GM12878 (cell line): ENCODE data around the gene MCM3AP. TPM values are rescaled to one million over a fixed set of nuclear protein-coding genes. Genes with fewer than 3 reads are reported as not detected.

ENCODE experiments used
- ATAC-seq: fragments of 200-7000 bp; cut with Tn5 transposase; 3 replicates; pipeline ENCODE4 v1.9.1; 2020; ENCODE audit warnings: mild to moderate bottlenecking, moderate library complexity
- BruUV-seq: library from RNA; stranded (reverse); fragments of 400-500 nt; replicated peaks from 2 replicates; lab custom pipeline; 2021; lab: Mats Ljungman, UMichigan
- CTCF ChIA-PET: fragments of 300-600 bp; sonication (Branson Sonifier 250); formaldehyde crosslinking; extraction: SDS; loops from one replicate; lab custom pipeline; 2021; ENCODE audit warnings: inconsistent platforms; lab: Yijun Ruan, JAX
- POLR2A ChIA-PET: fragments of 350-600 bp; formaldehyde crosslinking; extraction: SDS; loops from one replicate; lab custom pipeline; 2021; ENCODE audit warnings: inconsistent platforms; lab: Charles Lee
- RAD21 ChIA-PET: fragments of 300-600 bp; sonication (Branson Sonifier 250); formaldehyde crosslinking; loops from one replicate; lab custom pipeline; 2023; ENCODE audit warnings: antibody characterized with exemption; ENCODE audit not compliant: unreplicated experiment; lab: Charles Lee
- SMC1A ChIA-PET: fragments of 300-600 bp; sonication (Branson Sonifier 250); formaldehyde crosslinking; loops from one replicate; lab custom pipeline; 2023; ENCODE audit not compliant: unreplicated experiment, uncharacterized antibody; lab: Charles Lee
- DNase-seq: peaks from one replicate; pipeline ENCODE4 v3.0.0-alpha.2; 2011; ENCODE audit warnings: low read depth, low spot score
- FAIRE-seq: peaks from 3 replicates; lab custom pipeline; 2011; peaks lifted over from hg19 to GRCh38; lab: Jason Lieb, UNC
- H2AFZ ChIP-seq: 2 replicates; pipeline ENCODE4 v1.6.0; 2011; ENCODE audit warnings: low read depth, low read length, control low read depth; ENCODE audit not compliant: control insufficient read depth
- H3K27ac ChIP-seq: 2 replicates; pipeline ENCODE4 v1.5.1; 2011; ENCODE audit warnings: control low read depth; ENCODE audit not compliant: control insufficient read depth, insufficient read depth
- H3K27me3 ChIP-seq, 2 experiments: replicated peaks in 1 of 2; 2 replicates each; pipeline versions ENCODE4 v1.6.0 to v1.6.1; 2011; ENCODE audit warnings: low read length in 1 of 2; ENCODE audit not compliant: control insufficient read depth in 2 of 2, insufficient read depth in 2 of 2
- H3K36me3 ChIP-seq, 2 experiments: 2 replicates each; pipeline ENCODE4 v1.5.1; 2011; ENCODE audit warnings: low read length in 1 of 2; ENCODE audit not compliant: control insufficient read depth in 2 of 2, insufficient read depth in 2 of 2
- H3K4me1 ChIP-seq: 2 replicates; pipeline ENCODE4 v1.6.1; 2011; ENCODE audit warnings: mild to moderate bottlenecking, low read length, moderate library complexity, mixed read lengths; ENCODE audit not compliant: control insufficient read depth, insufficient read depth
- H3K4me2 ChIP-seq: 2 replicates; pipeline ENCODE4 v1.6.0; 2011; ENCODE audit warnings: control low read depth; ENCODE audit not compliant: control insufficient read depth, insufficient read depth
- H3K4me3 ChIP-seq: fragments of 200-600 bp; sonication (generic); 2 replicates; pipeline ENCODE4 v1.5.1; 2016
- H3K79me2 ChIP-seq: 2 replicates; pipeline ENCODE4 v1.6.0; 2011; ENCODE audit warnings: low read length; ENCODE audit not compliant: control insufficient read depth, insufficient read depth
- H3K9ac ChIP-seq: 2 replicates; pipeline ENCODE4 v1.8.0; 2011; ENCODE audit warnings: low read length, control low read depth, mixed read lengths; ENCODE audit not compliant: control insufficient read depth, insufficient read depth
- H3K9me3 ChIP-seq: replicated peaks from 3 replicates; pipeline ENCODE4 v1.5.1; 2011; ENCODE audit warnings: mild to moderate bottlenecking, low read length; ENCODE audit not compliant: control insufficient read depth, insufficient read depth
- H4K20me1 ChIP-seq: 2 replicates; pipeline ENCODE4 v1.6.0; 2011; ENCODE audit not compliant: control insufficient read depth, insufficient read depth
- JUNB ChIP-seq: IDR thresholded peaks from 2 replicates; pipeline ENCODE4 v1.6.1; 2016; ENCODE audit warnings: antibody characterized with exemption, mild to moderate bottlenecking
- RBBP5 ChIP-seq: fragments of 200-600 bp; sonication (generic); conservative IDR thresholded peaks from 2 replicates; pipeline ENCODE4 v1.6.1; 2016
- RELA ChIP-seq: fragments of 450-650 bp; IDR thresholded peaks from 2 replicates; pipeline ENCODE4 v1.8.0; 2014; ENCODE audit warnings: borderline replicate concordance; ENCODE audit not compliant: partially characterized antibody
- RFX5 ChIP-seq: IDR thresholded peaks from 2 replicates; pipeline ENCODE4 v1.6.1; 2011; ENCODE audit warnings: low read depth, low read length, improper control_type of control experiment
- ZBED1 ChIP-seq: IDR thresholded peaks from 2 replicates; pipeline ENCODE4 v1.6.1; 2016; ENCODE audit warnings: borderline replicate concordance
- WGBS: methylation state at CpG from one replicate; pipeline ENCODE4 v1.1.6; 2016; ENCODE audit warnings: low lambda C conversion rate; ENCODE audit not compliant: insufficient replicate concordance, insufficient coverage; ENCODE audit errors: missing lambda C conversion rate; 5-methylcytosine and 5-hydroxymethylcytosine counted together
- in situ Hi-C: fragments of 300-500 bp; cut with MboI; formaldehyde crosslinking; loops from 9 replicates; pipeline ENCODE4 v1.14.3; 2018; ENCODE audit warnings: mixed read lengths
- intact Hi-C: fragments of 100-400 bp; cut with micrococcal nuclease; formaldehyde crosslinking; loops from one replicate; pipeline ENCODE4 v1.14.2; 2022; ENCODE audit not compliant: unreplicated experiment
- polyA plus RNA-seq, 11 experiments: library from polyadenylated mRNA; depleted of rRNA in 4 of 11; unstranded in 6 of 11; stranded (reverse) in 5 of 11; fragments of >200 nt; fragmentation: Nextera tagmentation in 4 of 11; fragmentation: Illumina TruSeq in 1 of 11; extraction: Ambion mirVana in 4 of 11; extraction: Trizol in 1 of 11; gene quantifications; 1 replicate in 1 of 11; 2 replicates in 10 of 11; pipeline versions ENCODE4 v1.2.1 to v1.2.3, GENCODE V29; 2011 to 2016; ENCODE audit warnings: inconsistent platforms in 2 of 11, missing spikeins in 2 of 11, low read depth in 1 of 11
- total RNA-seq, 4 experiments: library from RNA; depleted of rRNA in 3 of 4; stranded (reverse); fragments of >200 nt in 3 of 4; fragmentation: Illumina TruSeq in 1 of 4; extraction: Trizol in 1 of 4; gene quantifications; 2 replicates each; pipeline versions ENCODE4 v1.2.1 to v1.2.3, GENCODE V29; 2013 to 2021
- TF ChIP-seq, protein P1 (sequence below): fragments of 450-650 bp; IDR thresholded peaks from 2 replicates; pipeline ENCODE4 v1.6.1; 2018; ENCODE audit warnings: mild to moderate bottlenecking, low read depth, moderate library complexity; ENCODE audit not compliant: partially characterized antibody

Gene MCM3AP
- total and polyA plus RNA-seq, 10 of the 15 experiments (the other 5 are each of a cell fraction or from before 2014, with no cell fraction given): 6.1 to 95.7 (median 47.0) TPM

DNA sequence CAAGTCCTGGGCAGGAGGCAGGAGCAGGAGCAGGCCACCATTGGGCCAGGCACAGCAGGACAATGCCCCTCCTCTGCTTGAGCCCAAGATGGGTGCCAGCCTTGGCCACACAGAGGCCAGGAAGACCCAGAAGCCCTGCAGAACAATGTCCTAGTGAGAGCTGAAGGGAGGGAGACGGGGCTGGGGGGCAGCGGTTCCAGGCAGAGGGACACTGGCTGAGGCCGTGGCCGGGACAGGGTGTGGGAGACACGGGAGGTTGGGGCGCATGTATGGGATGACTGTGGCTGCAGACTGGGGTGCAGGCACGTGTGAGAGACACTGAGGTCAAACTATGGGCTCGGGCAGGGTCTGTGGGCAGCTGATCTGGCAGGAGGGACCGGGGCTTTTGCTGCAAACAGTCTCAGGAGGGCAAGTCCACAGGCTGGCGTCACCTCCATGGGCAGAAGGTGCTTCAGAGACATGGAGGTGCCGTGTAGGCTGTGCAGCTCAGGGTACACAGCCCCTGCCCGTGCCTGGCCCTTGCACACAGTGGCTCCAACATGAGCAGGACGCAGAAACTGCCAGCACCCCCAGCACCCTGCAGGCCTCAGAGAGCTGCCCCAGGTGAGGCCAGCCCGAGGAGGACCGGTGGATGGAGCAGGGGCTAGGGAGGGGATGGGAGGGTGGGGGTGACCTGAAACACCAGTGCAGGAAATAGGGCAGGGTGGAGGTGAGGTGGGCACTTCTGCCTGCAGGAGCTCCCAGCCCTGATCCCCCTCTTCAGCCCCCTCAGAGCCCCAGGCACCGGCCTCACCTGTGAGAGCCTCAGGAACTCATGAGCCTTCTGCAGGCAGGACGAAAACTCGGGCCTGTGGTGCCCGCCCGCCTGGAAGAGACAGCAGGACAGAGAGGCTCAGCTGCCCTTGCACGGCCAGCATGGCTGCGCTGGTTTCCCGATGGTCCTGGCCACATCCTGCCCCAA lies 76.4 kb downstream of the MCM3AP start:
- FAIRE-seq: no peak
- intact Hi-C loops: no loop called here
- RAD21 ChIA-PET: no interaction called here

More for the DNA sequence above, 76.4 kb downstream of the MCM3AP start:
- ChIA-PET CTCF (no interaction called here), SMC1A (no interaction called here), POLR2A (no interaction called here)
- H3K36me3 ChIP-seq: peaks cover 0 to 9% of the 10 kb centered on the region in 2 experiments; a peak in 3 of 4 replicates
- in situ Hi-C loops: no loop called here
- no peak for TF ChIP-seq RBBP5
- TF ChIP-seq JUNB: no peak
- TF ChIP-seq RFX5: no peak
- no peak for TF ChIP-seq RELA
- TF ChIP-seq ZBED1: no peak
- TF ChIP-seq, protein P1, sequence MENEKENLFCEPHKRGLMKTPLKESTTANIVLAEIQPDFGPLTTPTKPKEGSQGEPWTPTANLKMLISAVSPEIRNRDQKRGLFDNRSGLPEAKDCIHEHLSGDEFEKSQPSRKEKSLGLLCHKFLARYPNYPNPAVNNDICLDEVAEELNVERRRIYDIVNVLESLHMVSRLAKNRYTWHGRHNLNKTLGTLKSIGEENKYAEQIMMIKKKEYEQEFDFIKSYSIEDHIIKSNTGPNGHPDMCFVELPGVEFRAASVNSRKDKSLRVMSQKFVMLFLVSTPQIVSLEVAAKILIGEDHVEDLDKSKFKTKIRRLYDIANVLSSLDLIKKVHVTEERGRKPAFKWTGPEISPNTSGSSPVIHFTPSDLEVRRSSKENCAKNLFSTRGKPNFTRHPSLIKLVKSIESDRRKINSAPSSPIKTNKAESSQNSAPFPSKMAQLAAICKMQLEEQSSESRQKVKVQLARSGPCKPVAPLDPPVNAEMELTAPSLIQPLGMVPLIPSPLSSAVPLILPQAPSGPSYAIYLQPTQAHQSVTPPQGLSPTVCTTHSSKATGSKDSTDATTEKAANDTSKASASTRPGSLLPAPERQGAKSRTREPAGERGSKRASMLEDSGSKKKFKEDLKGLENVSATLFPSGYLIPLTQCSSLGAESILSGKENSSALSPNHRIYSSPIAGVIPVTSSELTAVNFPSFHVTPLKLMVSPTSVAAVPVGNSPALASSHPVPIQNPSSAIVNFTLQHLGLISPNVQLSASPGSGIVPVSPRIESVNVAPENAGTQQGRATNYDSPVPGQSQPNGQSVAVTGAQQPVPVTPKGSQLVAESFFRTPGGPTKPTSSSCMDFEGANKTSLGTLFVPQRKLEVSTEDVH: no peak
- 80% methylated on average over 23 of the region's 23 CpGs for WGBS
- ATAC-seq (no peak), DNase-seq (no peak)
- H3K4me3 ChIP-seq: no peak overlapping the region
- H3K9me3 ChIP-seq: no peaks in the 10 kb centered on the region
- no peak overlapping the region for H2AFZ ChIP-seq
- H3K4me2 ChIP-seq: no peak overlapping the region
- no peaks in the 10 kb centered on the region for H3K4me1 ChIP-seq
- H4K20me1 ChIP-seq: no peaks in the 10 kb centered on the region
- H3K79me2 ChIP-seq: no peaks in the 10 kb centered on the region
- H3K27ac ChIP-seq: no peak overlapping the region
- no TSS peak for BruUV-seq
- no peaks in the 10 kb centered on the region for H3K27me3 ChIP-seq
- no peak overlapping the region for H3K9ac ChIP-seq
